HG02973 (cell line): ENCODE data around the gene WASF3.
"Not testable (repeated sequence)": the region's sequence is repeated elsewhere in the genome, so short reads cannot be mapped to it uniquely, and the experiment has no call there.

ENCODE experiments used
- ATAC-seq: cut with Tn5 transposase; IDR thresholded peaks from one replicate; pipeline ENCODE4 v1.9.1; 2021; ENCODE audit warnings: moderate library complexity; ENCODE audit not compliant: unreplicated experiment

The WASF3 gene

GRCh38 chr13:26708007-26708297 lies 150.5 kb downstream of the WASF3 start:
- ATAC-seq = no peak

DNA sequence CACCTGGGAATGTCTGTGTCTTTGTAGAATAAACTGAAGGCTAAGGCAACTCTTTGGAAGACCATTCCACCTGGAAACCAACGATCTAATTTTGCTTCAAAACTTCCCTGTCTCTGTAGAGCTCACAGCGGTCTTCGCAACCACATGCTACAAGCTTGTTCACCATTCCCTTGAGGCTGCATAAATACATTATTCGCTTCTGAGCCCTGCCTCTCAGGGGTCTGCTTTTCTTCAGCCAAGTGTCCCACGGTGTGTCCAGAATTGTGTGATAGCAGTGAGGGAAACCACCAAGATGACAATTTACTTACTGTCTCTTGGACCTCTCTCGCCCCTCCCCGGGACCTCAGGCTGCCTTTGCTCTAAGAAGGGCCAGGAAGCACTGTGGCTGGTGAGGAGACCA lies 152.0 kb downstream of the WASF3 start:
- no peak for ATAC-seq

GRCh38 chr13:26710166-26710565 lies 152.7 kb downstream of the WASF3 start:
- ATAC-seq = no peak

DNA sequence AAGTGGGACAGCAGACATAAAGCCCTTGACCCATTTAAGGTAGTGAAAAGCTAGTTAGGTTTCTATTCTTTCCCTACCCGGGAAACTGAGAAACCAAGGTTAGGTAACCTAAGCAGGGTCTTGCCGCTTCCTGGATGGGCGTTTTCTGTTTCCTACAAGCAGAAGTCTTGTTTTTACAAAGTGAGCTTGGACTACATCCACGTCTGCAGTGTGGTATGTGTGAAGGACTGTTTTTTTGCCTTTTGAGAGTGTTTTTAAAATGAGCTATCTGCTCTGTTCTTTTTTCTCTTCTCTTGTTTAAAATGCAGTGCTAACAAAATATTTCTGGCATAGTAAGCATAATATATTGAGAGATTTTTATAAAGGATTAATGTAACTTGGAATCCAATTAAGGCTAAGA lies 153.7 kb downstream of the WASF3 start:
- no peak for ATAC-seq

- ATAC-seq = no peak
Observed at GRCh38 chr13:26713341-26713740, 155.9 kb downstream of the WASF3 start.

DNA sequence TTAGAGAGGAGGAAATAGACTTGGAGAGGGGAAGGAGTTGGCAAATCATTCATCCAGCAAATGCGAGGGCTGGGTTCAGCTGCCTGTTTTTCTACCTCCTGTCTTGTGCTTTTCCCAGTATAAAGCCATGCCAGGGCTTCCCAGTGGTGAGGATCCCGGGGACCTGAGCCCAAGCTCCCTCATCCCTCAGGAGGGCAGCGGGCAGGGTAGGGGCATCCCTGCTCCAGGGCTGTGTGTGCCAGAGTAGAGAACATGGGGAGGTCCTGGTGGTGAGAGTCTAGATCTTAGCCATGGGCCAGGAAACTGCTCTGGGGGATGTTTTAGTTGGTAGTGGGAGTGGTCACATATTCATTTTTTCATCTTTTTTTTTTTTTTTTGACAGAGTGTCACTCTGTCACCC lies 159.5 kb downstream of the WASF3 start:
- ATAC-seq = no peak

DNA sequence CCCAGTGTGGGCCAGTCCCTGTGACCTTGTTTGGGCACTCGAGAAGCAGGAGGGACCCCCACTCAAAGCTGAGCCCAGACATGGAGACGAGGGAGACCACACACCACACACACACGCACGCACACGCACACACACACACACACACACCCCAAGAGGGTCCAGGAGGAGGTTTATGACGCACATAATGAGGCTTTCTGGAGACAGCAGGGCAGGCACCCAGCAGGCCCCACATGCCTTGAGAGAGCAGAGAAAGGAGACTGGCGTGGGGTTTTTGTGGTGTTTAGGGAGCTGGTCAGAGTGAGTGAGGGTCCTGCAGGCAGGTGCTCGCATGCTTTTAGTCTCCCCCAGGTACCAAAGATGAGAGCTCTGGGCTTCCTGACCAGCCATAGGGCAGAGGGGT lies 160.7 kb downstream of the WASF3 start:
- ATAC-seq = no peak

DNA sequence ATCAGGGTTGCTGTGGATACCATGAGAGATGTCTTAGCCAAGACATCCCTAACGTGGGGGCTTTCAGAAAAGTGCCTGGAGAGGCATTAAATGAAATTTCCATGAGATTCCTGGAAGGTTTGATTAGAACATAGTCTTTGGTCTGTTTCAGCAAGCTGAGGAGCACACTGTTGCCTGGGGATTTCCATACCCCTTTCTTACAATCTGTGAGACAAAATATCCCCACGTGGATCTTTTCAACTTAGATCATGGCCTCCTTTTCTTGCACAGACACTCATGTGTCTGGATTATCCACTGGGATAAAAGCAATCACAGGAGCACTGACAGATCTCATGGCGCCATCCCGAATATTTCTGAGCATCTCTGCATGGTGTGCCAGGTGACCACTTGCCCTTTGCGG lies 161.4 kb downstream of the WASF3 start:
- no peak for ATAC-seq

GRCh38 chr13:26719356-26719945 lies 162.0 kb downstream of the WASF3 start:
- ATAC-seq = no peak

GRCh38 chr13:26721251-26722121 lies 164.0 kb downstream of the WASF3 start:
- no peak for ATAC-seq

DNA sequence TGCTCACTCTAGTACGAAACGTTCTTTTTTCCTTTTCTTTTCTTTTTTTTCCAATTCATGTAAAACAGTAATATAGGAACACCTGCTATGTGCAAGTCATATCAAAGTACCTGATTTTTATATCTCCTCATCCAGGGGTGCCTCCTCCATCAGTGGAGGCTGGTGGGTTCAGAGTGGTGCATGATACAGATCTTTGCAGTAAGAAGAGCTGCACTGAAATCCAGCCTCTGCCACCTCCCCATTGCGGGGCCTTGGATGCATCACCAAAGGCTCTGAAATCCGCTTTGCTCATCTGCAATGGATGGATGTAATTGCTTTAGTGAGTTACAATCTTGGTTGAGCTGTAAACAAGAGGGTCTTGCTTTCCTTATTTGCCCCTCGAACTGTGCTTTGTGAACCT lies 164.8 kb downstream of the WASF3 start:
- no peak for ATAC-seq

- ATAC-seq = not testable (repeated sequence)
Observed at GRCh38 chr13:26723620-26724019, 166.1 kb downstream of the WASF3 start.

GRCh38 chr13:26726684-26727083 lies 169.2 kb downstream of the WASF3 start:
- no peak for ATAC-seq

GRCh38 chr13:26727122-26727521 lies 169.6 kb downstream of the WASF3 start:
- ATAC-seq = no peak

DNA sequence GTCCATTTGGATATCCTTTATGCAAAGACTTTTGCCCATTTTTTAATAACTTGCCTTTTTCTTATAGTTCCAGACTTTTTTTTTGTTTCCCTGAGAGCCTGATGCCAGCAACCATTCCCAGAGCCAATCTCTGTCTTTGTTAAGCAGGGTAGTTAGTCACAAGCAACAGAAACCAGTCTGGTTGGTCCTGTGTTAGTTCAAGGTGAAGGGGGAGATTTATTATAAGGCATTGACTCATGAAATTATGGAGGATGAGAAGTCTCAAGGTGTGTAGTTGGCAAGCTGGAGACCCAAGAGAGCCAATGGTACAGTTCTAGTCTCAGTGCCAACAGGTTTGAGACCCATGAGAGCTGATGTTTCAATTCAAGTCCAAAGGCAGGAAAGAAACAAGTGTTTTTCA lies 170.2 kb downstream of the WASF3 start:
- no peak for ATAC-seq

DNA sequence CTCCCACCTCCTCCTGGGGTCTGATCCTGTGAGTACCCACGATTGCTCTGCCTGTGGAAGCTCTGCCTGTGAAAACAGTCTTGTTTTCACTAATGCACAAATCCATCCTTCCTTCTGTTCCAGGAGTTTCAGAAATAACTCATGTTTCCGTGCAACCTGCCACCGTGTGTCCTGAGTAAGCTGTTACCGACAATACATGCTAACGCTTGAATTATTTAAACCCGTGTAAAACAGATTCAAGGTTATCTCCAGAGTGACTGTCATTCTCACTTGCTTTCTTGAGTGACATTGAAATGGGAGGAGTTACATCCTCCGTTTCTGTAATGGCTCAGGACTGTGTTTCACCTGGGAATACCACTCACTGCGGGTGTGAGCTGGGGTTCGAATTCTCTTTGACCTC lies 178.2 kb downstream of the WASF3 start:
- no peak for ATAC-seq
